GM12874 (cell line): ENCODE measurements around the gene GSE1.

ENCODE experiments used
- CTCF ChIP-seq: IDR thresholded peaks from 2 replicates; pipeline ENCODE4 v1.5.1; 2011; ENCODE audit warnings: low read depth, mild to moderate bottlenecking, control low read depth, low read length, moderate library complexity; ENCODE audit not compliant: insufficient read depth

Gene GSE1

GRCh38 chr16:85636234-85636812 is 23.2 kb downstream of the GSE1 start:
- no peak for TF ChIP-seq CTCF

- TF ChIP-seq CTCF, result no peak
These were observed 24.1 kb downstream of the GSE1 start for GRCh38 chr16:85637061-85637807.

GRCh38 chr16:85637808-85638647 is 24.9 kb downstream of the GSE1 start:
- no peak for TF ChIP-seq CTCF

- TF ChIP-seq CTCF, result no peak
These were observed 25.7 kb downstream of the GSE1 start for GRCh38 chr16:85638695-85639409.

- TF ChIP-seq CTCF, result no peak
These were observed 26.6 kb downstream of the GSE1 start for GRCh38 chr16:85639529-85640253.

GRCh38 chr16:85640254-85640558 is 27.1 kb downstream of the GSE1 start:
- no peak for TF ChIP-seq CTCF

- TF ChIP-seq CTCF, result no peak
These were observed 27.5 kb downstream of the GSE1 start for GRCh38 chr16:85640585-85640984.
